Peyer's patch (tissue), 4 donors: ENCODE data around the gene KIRREL3.

Source experiments
- CTCF ChIP-seq, 6 experiments: fragments of 450-650 bp in 4 of 6; fragments of 200-600 bp in 2 of 6; sonication (generic) in 1 of 6; IDR thresholded peaks; one replicate each; pipeline ENCODE4 v1.5.1; 2017 to 2019; ENCODE audit warnings: antibody characterized with exemption in 6 of 6, mild to moderate bottlenecking in 3 of 6, moderate library complexity in 1 of 6
- POLR2A ChIP-seq, 2 donors: fragments of 450-650 bp; IDR thresholded peaks; one replicate each; pipeline ENCODE4 v1.5.1; 2017; ENCODE audit warnings: antibody characterized with exemption in 2 of 2, mild to moderate bottlenecking in 2 of 2, moderate library complexity in 2 of 2

GRCh38 chr11:127017482-127017881, 16.9 kb upstream of the KIRREL3 start:
- TF ChIP-seq CTCF (IDR thresholded peaks at IDR 0.05) (no peak), POLR2A (IDR thresholded peaks at IDR 0.05) (no peak)
